VCaP (cell line): Measurements from ENCODE around the gene RHOV.

Experiments
- H3K27ac ChIP-seq: fragments of 450-650 bp; 2 replicates; pipeline ENCODE4 v1.5.1; 2017
- CTCF ChIP-seq: fragments of 450-650 bp; conservative IDR thresholded peaks from 2 replicates; pipeline ENCODE4 v1.5.1; 2017; ENCODE audit warnings: mild to moderate bottlenecking, moderate library complexity

The RHOV gene

DNA sequence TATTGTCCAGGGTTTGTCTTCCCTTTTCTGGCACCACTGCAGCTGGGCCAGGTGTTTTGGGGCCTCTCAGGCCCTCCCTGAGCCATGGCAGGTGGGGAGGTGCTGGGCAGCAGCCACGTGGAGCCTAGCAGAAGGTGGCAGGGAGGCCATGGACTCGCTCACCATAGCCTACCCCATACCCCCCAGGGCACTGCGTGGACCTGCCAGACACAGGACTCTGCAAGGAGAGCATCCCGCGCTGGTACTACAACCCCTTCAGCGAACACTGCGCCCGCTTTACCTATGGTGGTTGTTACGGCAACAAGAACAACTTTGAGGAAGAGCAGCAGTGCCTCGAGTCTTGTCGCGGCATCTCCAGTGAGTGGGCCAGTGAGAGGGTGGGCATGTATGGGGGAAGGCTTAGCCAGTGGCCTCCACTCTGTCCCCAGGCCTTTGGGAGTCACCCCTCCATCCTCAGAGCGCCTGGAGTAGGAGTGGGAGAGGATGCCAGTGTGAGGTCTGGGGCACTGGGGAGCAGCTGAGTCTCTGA lies 18.3 kb downstream of the RHOV start:
- peak overlapping the region; percentile 92 for H3K27ac ChIP-seq
- no peak for TF ChIP-seq CTCF

GRCh38 chr15:40854161-40854560 lies 19.9 kb downstream of the RHOV start:
- H3K27ac ChIP-seq: peak overlapping the region; percentile 92
- TF ChIP-seq CTCF: no peak

DNA sequence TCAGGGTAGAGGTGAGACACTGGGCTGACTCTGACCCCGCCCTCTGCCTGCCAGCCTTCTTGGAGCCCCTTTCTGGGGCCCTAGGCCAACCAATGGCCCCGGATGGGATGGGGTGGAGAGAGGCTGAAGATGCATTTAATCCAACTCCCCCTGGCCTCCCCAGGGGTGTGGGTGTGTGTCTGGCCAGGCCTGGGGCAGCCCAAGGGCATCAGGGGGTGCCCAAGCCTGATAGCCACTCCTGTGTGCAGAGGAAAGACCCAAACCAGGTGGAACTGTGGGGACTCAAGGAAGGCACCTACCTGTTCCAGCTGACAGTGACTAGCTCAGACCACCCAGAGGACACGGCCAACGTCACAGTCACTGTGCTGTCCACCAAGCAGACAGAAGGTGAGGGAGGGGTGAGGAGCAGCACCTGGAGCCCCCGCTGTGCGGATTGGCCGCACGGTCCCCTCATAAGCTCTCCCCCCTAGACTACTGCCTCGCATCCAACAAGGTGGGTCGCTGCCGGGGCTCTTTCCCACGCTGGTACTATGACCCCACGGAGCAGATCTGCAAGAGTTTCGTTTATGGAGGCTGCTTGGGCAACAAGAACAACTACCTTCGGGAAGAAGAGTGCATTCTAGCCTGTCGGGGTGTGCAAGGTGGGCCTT lies 20.7 kb downstream of the RHOV start:
- H3K27ac ChIP-seq: peak overlapping the region; percentile 92; the same call in 1 of the 2 replicates
- no peak for TF ChIP-seq CTCF

DNA sequence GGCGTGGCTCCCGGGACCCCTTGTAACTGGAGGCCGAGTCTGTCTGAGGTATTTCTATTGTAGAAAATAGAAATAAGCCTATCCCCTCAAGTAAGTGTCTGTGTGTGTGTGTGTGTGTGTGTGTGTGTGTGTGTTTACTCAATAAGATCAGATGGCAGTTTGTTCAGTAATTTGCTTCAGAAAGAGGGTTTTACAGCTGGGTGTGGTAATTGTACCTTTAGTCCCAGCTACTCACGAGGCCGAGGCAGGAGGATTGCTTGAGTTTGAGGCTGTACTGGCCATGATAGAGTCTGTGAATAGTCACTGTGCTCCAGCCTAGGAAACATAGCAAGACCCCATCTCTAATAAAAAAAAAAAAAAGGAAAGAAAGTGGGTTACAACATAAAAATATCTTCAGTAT lies 21.5 kb downstream of the RHOV start:
- H3K27ac ChIP-seq: peak overlapping the region; percentile 92; the same call in 1 of the 2 replicates
- no peak for TF ChIP-seq CTCF

DNA sequence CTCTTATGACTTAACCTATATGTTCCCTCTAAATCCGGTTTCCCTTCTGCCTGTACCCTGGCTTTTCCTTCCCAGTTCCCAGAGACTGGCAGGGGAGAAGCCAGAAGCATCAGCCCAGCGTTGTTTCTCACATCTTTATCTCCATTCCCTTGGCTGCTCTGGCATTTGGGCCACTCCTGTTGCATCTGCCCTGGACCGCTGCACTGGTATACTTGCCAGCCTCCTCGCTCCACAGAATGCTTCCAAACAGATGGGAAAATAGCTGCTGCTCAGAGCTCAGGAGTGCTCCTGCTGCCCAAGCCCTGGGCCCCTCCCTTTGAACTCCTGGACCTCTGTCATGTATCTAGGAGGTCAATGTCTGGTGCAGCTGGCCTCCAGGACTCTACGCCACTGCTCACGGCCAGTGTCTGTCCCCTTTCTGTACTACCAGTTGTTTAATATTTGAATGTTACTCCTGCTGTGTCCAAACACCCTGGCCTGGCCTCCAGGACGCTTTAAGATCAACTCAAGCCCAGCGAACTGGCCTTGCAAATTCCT lies 23.4 kb downstream of the RHOV start:
- no peak overlapping the region for H3K27ac ChIP-seq

DNA sequence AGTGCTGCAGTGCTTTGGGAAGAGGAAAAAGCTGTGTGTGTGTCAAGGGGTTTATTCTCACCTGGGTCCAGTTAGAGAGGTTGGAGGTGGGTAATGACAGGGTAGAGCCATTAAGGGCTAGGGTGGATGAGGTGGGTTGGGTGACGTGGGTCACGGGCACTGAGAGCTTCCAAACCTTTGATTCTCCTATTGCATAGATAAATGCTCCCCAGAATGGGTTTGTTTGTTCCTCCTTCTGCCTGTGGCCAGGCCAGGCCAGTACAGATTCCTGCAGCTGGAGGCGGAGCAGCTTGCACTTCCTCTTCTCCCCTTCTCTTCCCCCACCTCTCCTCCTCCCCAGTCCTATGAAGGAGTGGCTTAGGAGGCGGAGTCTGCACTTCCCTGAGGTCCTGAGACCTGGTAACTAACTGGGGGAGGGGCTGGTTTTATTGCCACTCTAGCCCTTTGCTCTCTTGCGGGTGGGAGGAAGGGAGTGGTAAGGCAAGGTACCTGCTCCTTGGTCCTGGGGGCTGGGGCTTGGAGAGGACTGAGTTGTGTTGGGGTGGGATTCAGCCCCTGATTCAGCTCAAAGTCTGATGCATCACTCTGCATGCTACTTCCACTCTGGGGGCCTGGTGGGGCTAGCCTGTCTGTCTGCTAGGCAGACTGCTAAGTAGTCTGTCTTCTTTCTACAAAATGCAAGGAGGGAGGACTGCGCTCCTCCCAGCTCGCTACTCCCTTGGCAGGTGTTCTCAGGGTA lies 26.6 kb downstream of the RHOV start:
- H3K27ac ChIP-seq: peak overlapping the region; percentile 90
- TF ChIP-seq CTCF: no peak

More for the DNA sequence above, 23.4 kb downstream of the RHOV start:
- TF ChIP-seq CTCF: no peak

- TF ChIP-seq CTCF: no peak
- peak overlapping the region; percentile 90 for H3K27ac ChIP-seq
Observed at GRCh38 chr15:40846841-40847222, 27.2 kb downstream of the RHOV start.
